HepG2 (cell line): ENCODE data around the gene KAZN. TPM values are rescaled to one million over a fixed set of nuclear protein-coding genes. Genes with fewer than 3 reads are reported as not detected.

Experiments
- ATAC-seq: fragments of 200-7000 bp; cut with Tn5 transposase; 3 replicates; pipeline ENCODE4 v1.9.1; 2020; ENCODE audit warnings: mild to moderate bottlenecking, moderate library complexity
- BruUV-seq: library from RNA; stranded (reverse); fragments of 400-500 nt; replicated peaks from 2 replicates; lab custom pipeline; 2021; lab: Mats Ljungman, UMichigan
- CTCF ChIA-PET: fragments of 300-600 bp; formaldehyde crosslinking; extraction: SDS; loops from one replicate; lab custom pipeline; 2021; ENCODE audit warnings: low total read pairs, inconsistent platforms, low intra/inter-chr PET ratio; lab: Yijun Ruan, JAX
- POLR2A ChIA-PET: fragments of 350-600 bp; sonication (Branson Sonifier 250); formaldehyde crosslinking; loops from one replicate; lab custom pipeline; 2020; ENCODE audit warnings: antibody characterized with exemption, inconsistent platforms; lab: Yijun Ruan, JAX
- DNase-seq: peaks from one replicate; pipeline ENCODE4 v3.0.0-alpha.2; 2015; ENCODE audit warnings: low spot score
- FAIRE-seq: peaks from 3 replicates; lab custom pipeline; 2011; peaks lifted over from hg19 to GRCh38; lab: Jason Lieb, UNC
- H2AFZ ChIP-seq: one replicate; pipeline ENCODE4 v1.6.1; 2011; ENCODE audit warnings: low read length, inconsistent platforms
- H3K27ac ChIP-seq: fragments of 300-600 bp; 3 replicates; pipeline ENCODE4 v1.8.0; 2011; ENCODE audit warnings: mixed run types, mild to moderate bottlenecking, mixed read lengths, low read length, inconsistent platforms; ENCODE audit not compliant: insufficient read depth; ENCODE audit errors: extremely low read length
- H3K27me3 ChIP-seq, 2 experiments: fragments of 200-600 bp in 1 of 2; 2 replicates in 1 of 2; 3 replicates in 1 of 2; pipeline versions ENCODE4 v1.6.0 to v1.8.0; 2011; ENCODE audit warnings: low read length in 2 of 2, mild to moderate bottlenecking in 2 of 2, moderate library complexity in 2 of 2, inconsistent platforms in 1 of 2; ENCODE audit not compliant: insufficient read depth in 2 of 2, control insufficient read depth in 1 of 2
- H3K36me3 ChIP-seq, 2 experiments: fragments of 200-600 bp in 1 of 2; replicated peaks in 1 of 2; 2 replicates in 1 of 2; 3 replicates in 1 of 2; pipeline versions ENCODE4 v1.5.1 to v1.8.0; 2011; ENCODE audit warnings: low read length in 2 of 2, inconsistent platforms in 1 of 2; ENCODE audit not compliant: insufficient read depth in 2 of 2, control insufficient read depth in 1 of 2
- H3K4me1 ChIP-seq: 2 replicates; pipeline ENCODE4 v1.5.1; 2012; ENCODE audit warnings: low read length, inconsistent platforms; ENCODE audit not compliant: insufficient read depth
- H3K4me2 ChIP-seq: 2 replicates; pipeline ENCODE4 v1.6.0; 2011; ENCODE audit warnings: low read depth, low read length, inconsistent platforms
- H3K4me3 ChIP-seq, 3 experiments: fragments of 200-600 bp in 1 of 3; sonication (generic), shearing (Covaris generic) in 1 of 3; replicated peaks in 1 of 3; 2 replicates each; pipeline ENCODE4 v1.5.1; 2011 to 2016; ENCODE audit warnings: low read length in 3 of 3, inconsistent platforms in 2 of 3, low read depth in 2 of 3, mild to moderate bottlenecking in 2 of 3, control low read depth in 1 of 3, mixed read lengths in 1 of 3; ENCODE audit not compliant: insufficient read depth in 1 of 3
- H3K79me2 ChIP-seq: one replicate; pipeline ENCODE4 v1.6.1; 2011; ENCODE audit warnings: low read length, inconsistent platforms; ENCODE audit not compliant: insufficient read depth
- H3K9ac ChIP-seq: 2 replicates; pipeline ENCODE4 v1.6.0; 2011; ENCODE audit warnings: mild to moderate bottlenecking, low read depth, low read length, inconsistent platforms; ENCODE audit not compliant: insufficient read depth
- H3K9me3 ChIP-seq: 2 replicates; pipeline ENCODE4 v1.5.1; 2012; ENCODE audit warnings: mild to moderate bottlenecking, low read length
- H4K20me1 ChIP-seq: 2 replicates; pipeline ENCODE4 v1.6.0; 2011; ENCODE audit warnings: inconsistent platforms, mild to moderate bottlenecking, low read length, moderate library complexity; ENCODE audit not compliant: insufficient read depth
- CREM ChIP-seq, 2 experiments: sonication (generic) in 1 of 2; formaldehyde crosslinking in 1 of 2; IDR thresholded peaks; 2 replicates each; pipeline versions ENCODE4 v1.4.0 to v1.6.1; 2016 to 2020; ENCODE audit warnings: antibody characterized with exemption in 1 of 2, mild to moderate bottlenecking in 1 of 2, missing genetic modification reagents in 1 of 2
- DPF2 ChIP-seq: sonication (generic); formaldehyde crosslinking; IDR thresholded peaks from 2 replicates; pipeline ENCODE4 v1.4.0; 2020; ENCODE audit warnings: mild to moderate bottlenecking, low read depth, missing genetic modification reagents, borderline replicate concordance
- HDAC6 ChIP-seq: fragments of 200-600 bp; sonication (generic); IDR thresholded peaks from 2 replicates; pipeline ENCODE4 v1.7.0; 2017; ENCODE audit warnings: mild to moderate bottlenecking, antibody characterized with exemption, low read length, low read depth
- HMGA1 ChIP-seq: sonication (generic); formaldehyde crosslinking; conservative IDR thresholded peaks from 2 replicates; pipeline ENCODE4 v1.4.0; 2020; ENCODE audit warnings: missing genetic modification reagents
- HNRNPL ChIP-seq: fragments of 200-400 bp; formaldehyde crosslinking; IDR thresholded peaks from 2 replicates; pipeline ENCODE4 v1.6.1; 2017; ENCODE audit warnings: mild to moderate bottlenecking, low read depth, low read length
- HOXA5 ChIP-seq: sonication (generic); formaldehyde crosslinking; IDR thresholded peaks from 2 replicates; pipeline ENCODE4 v1.4.0; 2020; ENCODE audit warnings: missing genetic modification reagents
- NAIF1 ChIP-seq: sonication (generic); formaldehyde crosslinking; IDR thresholded peaks from 2 replicates; pipeline ENCODE4 v1.5.0; 2020; ENCODE audit warnings: mild to moderate bottlenecking, missing genetic modification reagents, borderline replicate concordance
- NRL ChIP-seq: sonication (generic); formaldehyde crosslinking; IDR thresholded peaks from 2 replicates; pipeline ENCODE4 v1.5.0; 2020; ENCODE audit warnings: missing genetic modification reagents, mild to moderate bottlenecking, moderate library complexity, borderline replicate concordance
- REPIN1 ChIP-seq: sonication (generic); formaldehyde crosslinking; IDR thresholded peaks from 2 replicates; pipeline ENCODE4 v1.8.0; 2022; ENCODE audit warnings: missing genetic modification reagents, low read depth, mild to moderate bottlenecking, borderline replicate concordance
- TBL1XR1 ChIP-seq: fragments of 150-350 bp; IDR thresholded peaks from 2 replicates; pipeline ENCODE4 v1.6.1; 2014; ENCODE audit warnings: borderline replicate concordance, low read length; ENCODE audit not compliant: partially characterized antibody
- ZSCAN12 ChIP-seq: sonication (generic); formaldehyde crosslinking; IDR thresholded peaks from 2 replicates; pipeline ENCODE4 v1.9.0; 2021; ENCODE audit warnings: mild to moderate bottlenecking, missing genetic modification reagents
- WGBS: methylation state at CpG from one replicate; pipeline ENCODE4 v1.1.6; 2017; ENCODE audit warnings: low lambda C conversion rate; 5-methylcytosine and 5-hydroxymethylcytosine counted together
- in situ Hi-C: cut with HindIII; loops from 2 replicates; pipeline ENCODE4 v1.10.0; 2017; ENCODE audit warnings: low pct_unique_long_range_greater_than_20kb; ENCODE audit not compliant: extremely low pct_ligation_motif_present
- intact Hi-C: fragments of 100-400 bp; cut with micrococcal nuclease; formaldehyde crosslinking; loops from one replicate; pipeline ENCODE4 v1.10.0; 2022; ENCODE audit not compliant: unreplicated experiment
- polyA plus RNA-seq, 8 experiments: library from polyadenylated mRNA; depleted of rRNA in 3 of 8; stranded (reverse) in 7 of 8; unstranded in 1 of 8; fragments of >200 nt; fragmentation: Illumina TruSeq in 4 of 8; extraction: Trizol in 4 of 8; gene quantifications; 2 replicates each; pipeline versions ENCODE4 v1.2.1 to v1.2.3, GENCODE V29; 2011 to 2016; ENCODE audit warnings: low read depth in 4 of 8, missing spikeins in 1 of 8, mixed read lengths in 1 of 8; ENCODE audit not compliant: insufficient read depth in 1 of 8
- total RNA-seq, 5 experiments: library from RNA; depleted of rRNA; stranded (reverse); fragments of >200 nt; fragmentation: Illumina TruSeq; extraction: Trizol; gene quantifications; 2 replicates each; pipeline ENCODE4 v1.2.3, GENCODE V29; 2016; ENCODE audit warnings: low read depth in 1 of 5

KAZN gene
- total and polyA plus RNA-seq, 2 of the 13 experiments (the other 11 are each of a cell fraction or from before 2014, with no cell fraction given), result 10.4 to 13.5 TPM

GRCh38 chr1:15095496-15095875 lies 497.0 kb downstream of the KAZN start:
- Histone ChIP-seq H3K79me2 (no peaks in the 10 kb centered on the region), H3K27me3 (peaks cover 0 to 41% of the 10 kb centered on the region in 2 experiments; a peak in 3 of 5 replicates), H3K9me3 (no peaks in the 10 kb centered on the region), H3K4me2 (no peak overlapping the region), H3K4me1 (peaks cover 5% of the 10 kb centered on the region), H3K4me3 (no peak overlapping the region), H3K9ac (no peak overlapping the region), H2AFZ (no peak overlapping the region), H4K20me1 (no peaks in the 10 kb centered on the region), H3K27ac (no peak overlapping the region), H3K36me3 (no peaks in the 10 kb centered on the region)
- ChIA-PET POLR2A (no interaction called here), CTCF (no interaction called here)
- 3% methylated on average over 5 of the region's 6 CpGs for WGBS
- FAIRE-seq (no peak), ATAC-seq (no peak), DNase-seq (no peak)
- no TSS peak for BruUV-seq
- TF ChIP-seq HOXA5 (CRISPR knock-in tag) (no peak), NAIF1 (CRISPR knock-in tag) (no peak), HMGA1 (CRISPR knock-in tag) (no peak), HNRNPL (no peak), NRL (CRISPR knock-in tag) (no peak), REPIN1 (CRISPR knock-in tag) (no peak), HDAC6 (no peak), TBL1XR1 (no peak), DPF2 (CRISPR knock-in tag) (no peak), ZSCAN12 (CRISPR knock-in tag) (no peak), CREM (IDR thresholded peaks at IDR 0.05) (no peak), CREM (CRISPR knock-in tag; IDR thresholded peaks at IDR 0.05) (no peak)
- in situ Hi-C loops (no loop called here), intact Hi-C loops (no loop called here)
